H1 (cell line): ENCODE data around the gene EFR3B. TPM values are rescaled to one million over a fixed set of nuclear protein-coding genes. Genes with fewer than 3 reads are reported as not detected.

ENCODE experiments used
- CTCF ChIA-PET: fragments of 300-600 bp; sonication (Branson Sonifier 250); formaldehyde crosslinking; loops from one replicate; lab custom pipeline; 2021; ENCODE audit not compliant: partially characterized antibody; lab: Charles Lee
- POLR2A ChIA-PET: fragments of 300-600 bp; sonication (Branson Sonifier 250); formaldehyde crosslinking; loops from one replicate; lab custom pipeline; 2021; ENCODE audit warnings: inconsistent platforms; ENCODE audit not compliant: partially characterized antibody; lab: Charles Lee
- DNase-seq, 2 experiments: peaks; one replicate each; pipeline versions ENCODE4 v3.0.0 to v3.0.0-alpha.2; 2010 to 2022; ENCODE audit warnings: low spot score in 2 of 2, low read depth in 1 of 2, mixed read lengths in 1 of 2
- FAIRE-seq: peaks from 2 replicates; lab custom pipeline; 2011; peaks lifted over from hg19 to GRCh38; lab: Jason Lieb, UNC
- H2AFZ ChIP-seq: 2 replicates; pipeline ENCODE4 v1.8.1; 2012; ENCODE audit warnings: low read length, inconsistent platforms
- H2AK5ac ChIP-seq: 2 replicates; pipeline ENCODE4 v1.6.1; 2013; ENCODE audit warnings: low read depth, low read length
- H2BK120ac ChIP-seq: replicated peaks from 2 replicates; pipeline ENCODE3; 2013; ENCODE audit warnings: low read depth, low read length, inconsistent platforms
- H2BK12ac ChIP-seq: 2 replicates; pipeline ENCODE4 v1.6.1; 2013; ENCODE audit warnings: low read depth, low read length
- H2BK15ac ChIP-seq: 2 replicates; pipeline ENCODE4 v1.6.1; 2013; ENCODE audit warnings: low read length
- H2BK20ac ChIP-seq: 2 replicates; pipeline ENCODE4 v1.6.1; 2013; ENCODE audit warnings: low read length
- H2BK5ac ChIP-seq: 2 replicates; pipeline ENCODE4 v1.6.1; 2013; ENCODE audit warnings: low read depth, low read length
- H3K14ac ChIP-seq: 2 replicates; pipeline ENCODE4 v1.6.1; 2013; ENCODE audit warnings: inconsistent platforms; ENCODE audit not compliant: insufficient read length
- H3K18ac ChIP-seq: 2 replicates; pipeline ENCODE4 v1.6.1; 2013; ENCODE audit warnings: low read length; ENCODE audit errors: extremely low read depth
- H3K23ac ChIP-seq: 2 replicates; pipeline ENCODE4 v1.6.1; 2013; ENCODE audit warnings: inconsistent platforms; ENCODE audit not compliant: insufficient read length
- H3K23me2 ChIP-seq: 2 replicates; pipeline ENCODE4 v1.6.1; 2013; ENCODE audit warnings: low read depth, low read length
- H3K27ac ChIP-seq: 2 replicates; pipeline ENCODE4 v1.6.1; 2011; ENCODE audit warnings: low read depth, low read length, inconsistent platforms
- H3K27me3 ChIP-seq, 4 experiments: replicated peaks in 1 of 4; 1 replicate in 1 of 4; 2 replicates in 3 of 4; pipeline versions ENCODE4 v1.6.1 to v1.8.1; 2011 to 2013; ENCODE audit warnings: low read length in 3 of 4, mild to moderate bottlenecking in 3 of 4, inconsistent platforms in 2 of 4, mixed read lengths in 2 of 4, moderate library complexity in 1 of 4; ENCODE audit not compliant: control insufficient read depth in 3 of 4, insufficient read depth in 3 of 4; ENCODE audit errors: extremely low read depth in 1 of 4
- H3K36me3 ChIP-seq, 4 experiments: 2 replicates each; pipeline versions ENCODE4 v1.6.1 to v1.8.1; 2011 to 2013; ENCODE audit warnings: mild to moderate bottlenecking in 4 of 4, low read length in 3 of 4, moderate library complexity in 2 of 4, control low read depth in 1 of 4, inconsistent platforms in 1 of 4; ENCODE audit not compliant: insufficient read depth in 4 of 4, control insufficient read depth in 2 of 4
- H3K4ac ChIP-seq: replicated peaks from 2 replicates; pipeline ENCODE3; 2013; ENCODE audit warnings: low read length, low read depth, mixed read lengths, inconsistent platforms; ENCODE audit not compliant: insufficient read length
- H3K4me1 ChIP-seq, 4 experiments: replicated peaks in 1 of 4; 1 replicate in 1 of 4; 2 replicates in 3 of 4; pipeline versions ENCODE4 v1.6.1 to v1.8.1; 2011 to 2013; ENCODE audit warnings: low read length in 3 of 4, inconsistent platforms in 2 of 4, mixed read lengths in 1 of 4; ENCODE audit not compliant: insufficient read depth in 4 of 4, control insufficient read depth in 3 of 4
- H3K4me2 ChIP-seq, 2 experiments: 2 replicates each; pipeline versions ENCODE4 v1.6.1 to v1.8.1; 2011 to 2013; ENCODE audit warnings: low read depth in 2 of 2, low read length in 2 of 2, control low read depth in 1 of 2, inconsistent platforms in 1 of 2, mild to moderate bottlenecking in 1 of 2; ENCODE audit not compliant: insufficient read depth in 1 of 2
- H3K4me3 ChIP-seq, 4 experiments: fragments of 200-600, 300-600 bp in 1 of 4; sonication (generic), shearing (Covaris generic), sonication (Bioruptor Twin) in 1 of 4; 2 replicates each; pipeline versions ENCODE4 v1.5.1 to v1.8.1; 2011 to 2016; ENCODE audit warnings: low read length in 4 of 4, low read depth in 3 of 4, control low read depth in 2 of 4, inconsistent platforms in 2 of 4, mild to moderate bottlenecking in 2 of 4, mixed read lengths in 1 of 4, moderate library complexity in 1 of 4; ENCODE audit not compliant: insufficient read depth in 2 of 4; ENCODE audit errors: extremely low read depth in 1 of 4
- H3K56ac ChIP-seq: replicated peaks from 2 replicates; pipeline ENCODE3; 2013; ENCODE audit warnings: low read depth, mild to moderate bottlenecking, mixed read lengths, low read length, inconsistent platforms; ENCODE audit not compliant: insufficient read length
- H3K79me1 ChIP-seq: 2 replicates; pipeline ENCODE4 v1.6.1; 2013; ENCODE audit warnings: low read depth, low read length, control low read depth
- H3K79me2 ChIP-seq, 2 experiments: 2 replicates each; pipeline versions ENCODE4 v1.6.1 to v1.8.1; 2012 to 2013; ENCODE audit warnings: low read length in 2 of 2, mild to moderate bottlenecking in 2 of 2, inconsistent platforms in 1 of 2; ENCODE audit not compliant: insufficient read depth in 2 of 2, control insufficient read depth in 1 of 2
- H3K9ac ChIP-seq, 4 experiments: replicated peaks in 1 of 4; 1 replicate in 1 of 4; 2 replicates in 3 of 4; pipeline versions ENCODE4 v1.6.1 to v1.8.1; 2011 to 2013; ENCODE audit warnings: low read depth in 3 of 4, low read length in 3 of 4, control low read depth in 2 of 4, mild to moderate bottlenecking in 2 of 4, moderate library complexity in 2 of 4, inconsistent platforms in 1 of 4; ENCODE audit errors: extremely low read depth in 1 of 4
- H3K9me3 ChIP-seq, 2 experiments: 2 replicates each; pipeline versions ENCODE4 v1.6.1 to v1.8.1; 2012 to 2013; ENCODE audit warnings: mild to moderate bottlenecking in 2 of 2, moderate library complexity in 2 of 2, control low read depth in 1 of 2, inconsistent platforms in 1 of 2, low read depth in 1 of 2, low read length in 1 of 2, mixed read lengths in 1 of 2; ENCODE audit not compliant: insufficient read depth in 2 of 2
- H4K20me1 ChIP-seq, 2 experiments: replicated peaks in 1 of 2; 2 replicates each; pipeline versions ENCODE3 to v1.8.1; 2011 to 2013; ENCODE audit warnings: inconsistent platforms in 2 of 2, low read length in 2 of 2, mild to moderate bottlenecking in 1 of 2; ENCODE audit not compliant: insufficient read depth in 2 of 2, control insufficient read depth in 1 of 2
- H4K5ac ChIP-seq: 2 replicates; pipeline ENCODE4 v1.6.1; 2013; ENCODE audit warnings: low read length, low read depth, mixed read lengths, inconsistent platforms; ENCODE audit not compliant: insufficient read length
- H4K8ac ChIP-seq: 2 replicates; pipeline ENCODE4 v1.8.0; 2013; ENCODE audit warnings: mild to moderate bottlenecking, moderate library complexity, low read length, inconsistent platforms; ENCODE audit not compliant: insufficient read depth; ENCODE audit errors: extremely low read depth
- H4K91ac ChIP-seq: replicated peaks from 2 replicates; pipeline ENCODE3; 2013; ENCODE audit warnings: low read length, mixed read lengths, inconsistent platforms; ENCODE audit not compliant: insufficient read length
- BRCA1 ChIP-seq: IDR thresholded peaks from 2 replicates; pipeline ENCODE4 v1.6.1; 2012; ENCODE audit warnings: low read depth, low read length, improper control_type of control experiment
- SRF ChIP-seq: IDR thresholded peaks from 2 replicates; pipeline ENCODE4 v1.6.1; 2011; ENCODE audit warnings: mild to moderate bottlenecking, low read depth, low read length, moderate library complexity
- TBP ChIP-seq: IDR thresholded peaks from 2 replicates; pipeline ENCODE4 v1.6.1; 2011; ENCODE audit warnings: low read depth, low read length, improper control_type of control experiment
- WGBS, 2 experiments: shearing (Covaris generic) in 1 of 2; methylation state at CpG; one replicate each; pipeline versions ENCODE4 v1.1.6 to v1.1.7; 2013 to 2015; ENCODE audit warnings: low lambda C conversion rate in 2 of 2, mixed read lengths in 2 of 2, inconsistent platforms in 1 of 2, low coverage in 1 of 2, missing lambda C conversion rate in 1 of 2; ENCODE audit not compliant: insufficient replicate concordance in 2 of 2, insufficient coverage in 1 of 2, insufficient read length in 1 of 2; ENCODE audit errors: extremely low coverage in 1 of 2, missing lambda C conversion rate in 1 of 2; 5-methylcytosine and 5-hydroxymethylcytosine counted together
- polyA plus RNA-seq, 7 experiments: library from polyadenylated mRNA; depleted of rRNA in 3 of 7; stranded (reverse) in 5 of 7; unstranded in 2 of 7; fragments of >200 nt in 5 of 7; fragments of 200-250 nt in 2 of 7; gene quantifications; 1 replicate in 5 of 7; 2 replicates in 1 of 7; 4 replicates in 1 of 7; pipeline versions ENCODE4 v1.2.1 to v1.2.3, GENCODE V29; 2011 to 2013; ENCODE audit warnings: missing spikeins in 2 of 7, mixed read lengths in 2 of 7
- total RNA-seq: library from RNA; stranded (reverse); fragmentation: NEBNext Ultra II Directional; extraction: Animal tissue kit (Norgen Biotek cat#: 25700); gene quantifications from 2 replicates; pipeline ENCODE4 v1.2.1, GENCODE V29; 2021

The EFR3B gene
- total and polyA plus RNA-seq, 2 of the 8 experiments (the other 6 are each of a cell fraction or from before 2014, with no cell fraction given), result 3.4 to 9.6 TPM

- ChIA-PET POLR2A (no interaction called here), CTCF (interaction anchor here (0.7 to 1.2 kb wide), 3 partner anchors 82 to 525 kb away, joined by 3 read pairs; no protein-coding TSS in a partner anchor)
- H3K4me3 ChIP-seq, result no peak overlapping the region
Measured at GRCh38 chr2:25146896-25147295, 105.0 kb downstream of the EFR3B start.

More at GRCh38 chr2:25146896-25147295, 105.0 kb downstream of the EFR3B start:
- no peak for DNase-seq
- Histone ChIP-seq H3K18ac (no peak overlapping the region; the same call in 1 of the 2 replicates), H3K4ac (no peak overlapping the region), H3K4me2 (no peak overlapping the region), H2BK5ac (no peak overlapping the region), H3K9ac (no peak overlapping the region), H4K5ac (no peak overlapping the region), H3K27ac (no peak overlapping the region), H3K27me3 (no peaks in the 10 kb centered on the region), H4K8ac (no peak overlapping the region), H2AK5ac (no peak overlapping the region), H3K79me2 (no peaks in the 10 kb centered on the region), H2BK120ac (no peak overlapping the region), H3K36me3 (peaks cover 0 to 2% (median 0%) of the 10 kb centered on the region in 4 experiments; a peak in 3 of 8 replicates), H4K20me1 (no peaks in the 10 kb centered on the region), H3K4me1 (no peaks in the 10 kb centered on the region), H2BK15ac (no peak overlapping the region), H4K91ac (no peak overlapping the region), H3K9me3 (no peaks in the 10 kb centered on the region), H3K14ac (no peak overlapping the region), H2BK20ac (no peak overlapping the region), H3K79me1 (no peaks in the 10 kb centered on the region), H3K56ac (no peak overlapping the region), H3K23me2 (no peaks in the 10 kb centered on the region), H3K23ac (no peak overlapping the region), H2AFZ (no peak overlapping the region), H2BK12ac (no peak overlapping the region)
- no peak for FAIRE-seq
- WGBS, 2 experiments, result 96% methylated on average over 10 of the region's 10 CpGs; no CpG with 5 or more reads in 1 of the 2 experiments
- TF ChIP-seq SRF, result no peak
- TF ChIP-seq TBP, result no peak
- TF ChIP-seq BRCA1, result no peak
